ENCODE results near the gene CPLX3. TPM values are rescaled to one million over a fixed set of nuclear protein-coding genes. Genes with fewer than 3 reads are reported as not detected.
"Not testable (repeated sequence)": the region's sequence is repeated elsewhere in the genome, so short reads cannot be mapped to it uniquely, and the experiment has no call there.

CPLX3 gene
- under 1 TPM in 1 of 12 donors, not detected in 11; 0.11 TPM for polyA plus RNA-seq (ENCODE audit: insufficient read length in 12 of 12)
- long read RNA-seq, donor 1: 0 reads
- long read RNA-seq, donor 2: 0 reads
- long read RNA-seq, donor 3: 0 reads
- long read RNA-seq, donor 4: 0 reads
- long read RNA-seq, donor 5: 0 reads
- long read RNA-seq, donor 6: 0 reads
- long read RNA-seq, donor 7: 0 reads
- long read RNA-seq, donor 8: 0 reads
- long read RNA-seq, donor 9: 0 reads
- long read RNA-seq, donor 10: 0 reads
- long read RNA-seq, donor 11: 0 reads

- no peak for DNase-seq
Observed at GRCh38 chr15:74826364-74826819, at the start of gene CPLX3. CPLX3 (plus strand) TSS chr15:74826627; CDS start chr15:74826704, 77 bp downstream.

GRCh38 chr15:74776821-74777768, 49.3 kb upstream of the CPLX3 start:
- DNase-seq: no peak

- no peak for DNase-seq
Observed at GRCh38 chr15:74777769-74778598, 48.4 kb upstream of the CPLX3 start.

DNA sequence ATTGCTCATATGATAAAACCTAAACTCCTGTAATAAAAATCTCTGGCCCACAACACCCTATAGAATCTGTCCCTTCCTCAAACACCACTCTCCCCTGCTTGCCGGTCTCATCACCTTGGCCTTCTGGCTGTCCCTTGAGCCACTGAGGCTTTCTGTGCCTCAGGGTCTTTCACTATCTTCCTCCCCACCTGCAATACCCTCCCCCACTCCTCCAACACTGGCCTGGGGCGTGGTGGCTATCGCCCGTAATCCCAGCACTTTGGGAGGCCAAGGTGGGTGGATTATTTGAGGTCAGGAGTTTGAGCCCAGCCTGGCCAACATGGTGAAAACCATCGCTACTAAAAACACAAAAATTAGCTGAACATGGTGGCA, 47.8 kb upstream of the CPLX3 start:
- no peak for DNase-seq

DNA sequence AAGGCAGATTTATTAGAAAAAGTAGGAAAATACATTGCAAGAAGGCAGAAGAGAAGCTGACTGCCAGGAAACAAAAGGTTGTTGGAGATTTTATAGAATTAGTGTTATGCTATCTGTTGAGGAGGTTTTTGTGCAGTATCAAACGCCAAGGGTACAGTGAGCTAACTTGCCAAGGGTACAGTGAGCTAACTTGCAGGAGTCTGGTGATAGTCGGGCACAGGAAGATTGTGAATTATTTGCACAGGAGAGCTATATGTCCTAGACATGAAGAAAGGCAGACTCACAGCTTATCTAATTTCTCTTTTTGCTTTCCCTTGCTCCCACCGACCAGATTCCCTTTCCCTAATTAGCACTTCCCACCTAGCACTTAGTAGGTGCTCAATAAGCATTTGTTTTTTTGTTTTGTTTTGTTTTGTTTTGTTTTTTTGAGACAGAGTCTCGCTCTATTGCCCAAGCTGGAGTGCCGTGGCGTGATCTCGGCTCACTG, 47.2 kb upstream of the CPLX3 start:
- DNase-seq: no peak

DNA sequence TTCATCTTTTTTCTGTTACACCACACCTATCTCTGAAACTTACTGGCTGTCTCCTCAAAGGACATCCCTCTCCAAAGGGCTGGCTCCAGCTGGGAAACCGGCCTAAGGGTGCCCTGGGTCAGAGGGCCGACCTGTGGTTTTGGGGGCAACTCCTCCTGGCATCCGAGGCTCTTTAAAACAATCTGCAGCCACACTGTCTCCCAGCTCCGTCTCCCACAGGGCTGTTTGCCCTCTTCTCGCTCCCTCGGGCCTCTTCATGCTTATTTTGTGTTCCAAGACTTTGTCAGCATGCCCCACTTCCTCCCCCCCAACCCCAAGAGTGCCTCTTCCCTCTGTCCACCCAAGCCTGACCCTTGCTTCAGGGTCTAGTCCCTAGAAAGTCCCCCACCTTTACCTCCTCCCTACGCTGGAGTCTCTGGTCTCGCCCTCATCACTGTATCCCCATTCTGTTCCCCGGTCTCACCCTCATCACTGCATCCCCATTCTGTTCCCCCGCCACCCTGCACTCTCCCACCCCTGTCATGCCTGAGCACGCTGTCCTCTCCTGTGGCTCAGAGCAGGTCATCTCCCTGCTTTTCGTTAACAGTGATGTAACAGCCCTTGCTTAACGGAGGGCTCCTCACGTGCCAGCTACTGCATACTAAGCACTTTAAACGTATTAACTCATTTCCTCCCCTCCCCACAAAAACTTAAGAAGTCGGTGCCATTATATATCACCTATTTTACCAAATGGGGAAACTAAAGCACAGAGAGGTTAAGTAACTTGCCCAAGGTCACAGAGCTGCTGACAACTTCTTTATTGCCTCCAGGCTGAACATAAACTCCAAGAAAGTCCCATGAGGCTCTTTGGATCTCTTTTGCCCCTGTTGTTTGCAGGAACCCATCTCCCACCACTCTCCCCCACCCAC, 45.6 kb upstream of the CPLX3 start:
- no peak for DNase-seq

DNA sequence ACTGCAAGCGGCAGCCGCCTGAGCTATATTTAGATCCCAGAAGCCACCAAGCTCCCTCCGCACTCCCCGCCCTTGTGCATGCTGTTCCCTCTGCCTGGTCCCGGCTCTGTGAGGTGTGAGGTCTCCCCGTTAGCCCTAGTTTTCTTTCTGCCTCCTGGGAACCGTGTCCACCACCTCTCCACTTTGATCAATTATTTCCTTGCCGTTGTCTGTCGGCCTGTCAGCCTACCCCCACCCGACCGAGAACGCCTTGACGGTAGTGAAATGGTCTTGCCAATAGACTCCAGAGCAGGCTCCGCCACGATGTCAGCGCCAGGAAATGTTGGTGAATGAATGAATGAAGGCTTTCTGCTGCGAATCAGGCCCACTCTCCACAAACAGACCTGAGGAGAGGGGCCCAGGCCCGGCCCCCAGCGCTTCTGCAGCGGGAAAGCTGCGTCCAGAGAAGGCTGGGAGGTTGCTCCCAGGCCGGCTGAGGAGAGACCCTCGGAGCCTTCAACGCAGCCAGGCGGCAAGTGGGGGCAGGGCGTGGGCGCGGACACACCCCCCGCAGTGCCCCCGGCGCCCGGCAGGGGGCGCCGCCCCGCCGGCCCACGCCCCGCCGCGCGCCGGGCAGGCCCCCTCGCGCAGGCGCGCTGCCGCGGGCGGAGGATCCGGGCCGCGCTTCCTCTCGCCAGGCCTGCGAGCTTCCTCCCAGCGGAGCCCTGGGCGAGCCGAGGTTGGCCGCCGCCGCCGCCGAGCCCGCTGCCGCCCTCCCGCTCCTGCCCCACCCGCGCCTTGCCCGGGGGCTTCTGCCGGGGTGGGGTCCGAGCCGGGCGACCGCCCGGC, 44.8 kb upstream of the CPLX3 start, which contains the start of gene CSK:
Gene CSK, plus strand, starts transcription at position 650 of the 828 bp plus-strand sequence. CDS start 16,218 bp downstream, outside the sequence.
- DNase-seq: peak; percentile 65

DNA sequence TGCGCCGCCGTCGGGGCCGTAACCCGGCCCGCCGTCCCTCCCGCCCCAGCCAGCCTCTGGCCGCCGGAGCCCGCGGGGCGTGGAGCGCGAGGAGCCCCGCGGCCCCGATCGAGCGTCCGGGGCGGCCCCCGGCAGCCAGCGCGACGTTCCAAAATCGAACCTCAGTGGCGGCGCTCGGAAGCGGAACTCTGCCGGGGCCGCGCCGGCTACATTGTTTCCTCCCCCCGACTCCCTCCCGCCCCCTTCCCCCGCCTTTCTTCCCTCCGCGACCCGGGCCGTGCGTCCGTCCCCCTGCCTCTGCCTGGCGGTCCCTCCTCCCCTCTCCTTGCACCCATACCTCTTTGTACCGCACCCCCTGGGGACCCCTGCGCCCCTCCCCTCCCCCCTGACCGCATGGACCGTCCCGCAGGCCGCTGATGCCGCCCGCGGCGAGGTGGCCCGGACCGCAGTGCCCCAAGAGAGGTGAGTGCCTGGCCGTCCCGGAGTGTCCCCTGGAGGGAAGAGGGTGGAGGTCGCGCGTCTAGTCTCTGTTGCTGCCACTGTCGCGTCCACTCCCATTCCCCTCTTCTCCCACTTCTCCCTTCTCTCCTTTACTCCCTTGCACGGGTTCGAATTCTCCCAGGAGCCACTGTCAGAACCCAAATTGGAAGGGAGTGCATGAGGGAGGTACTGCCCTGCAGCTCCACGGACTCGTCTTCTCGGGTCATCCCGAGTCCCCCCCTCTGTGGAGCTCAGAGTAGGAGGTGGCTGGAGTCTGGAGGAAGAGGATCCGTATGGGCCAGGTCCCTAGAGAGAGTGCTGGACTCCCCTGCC, 44.0 kb upstream of the CPLX3 start:
- DNase-seq: no peak

- DNase-seq: no peak
Observed at GRCh38 chr15:74783072-74783807, 43.2 kb upstream of the CPLX3 start.

- DNase-seq: no peak
Observed at GRCh38 chr15:74783808-74784175, 42.6 kb upstream of the CPLX3 start.

DNA sequence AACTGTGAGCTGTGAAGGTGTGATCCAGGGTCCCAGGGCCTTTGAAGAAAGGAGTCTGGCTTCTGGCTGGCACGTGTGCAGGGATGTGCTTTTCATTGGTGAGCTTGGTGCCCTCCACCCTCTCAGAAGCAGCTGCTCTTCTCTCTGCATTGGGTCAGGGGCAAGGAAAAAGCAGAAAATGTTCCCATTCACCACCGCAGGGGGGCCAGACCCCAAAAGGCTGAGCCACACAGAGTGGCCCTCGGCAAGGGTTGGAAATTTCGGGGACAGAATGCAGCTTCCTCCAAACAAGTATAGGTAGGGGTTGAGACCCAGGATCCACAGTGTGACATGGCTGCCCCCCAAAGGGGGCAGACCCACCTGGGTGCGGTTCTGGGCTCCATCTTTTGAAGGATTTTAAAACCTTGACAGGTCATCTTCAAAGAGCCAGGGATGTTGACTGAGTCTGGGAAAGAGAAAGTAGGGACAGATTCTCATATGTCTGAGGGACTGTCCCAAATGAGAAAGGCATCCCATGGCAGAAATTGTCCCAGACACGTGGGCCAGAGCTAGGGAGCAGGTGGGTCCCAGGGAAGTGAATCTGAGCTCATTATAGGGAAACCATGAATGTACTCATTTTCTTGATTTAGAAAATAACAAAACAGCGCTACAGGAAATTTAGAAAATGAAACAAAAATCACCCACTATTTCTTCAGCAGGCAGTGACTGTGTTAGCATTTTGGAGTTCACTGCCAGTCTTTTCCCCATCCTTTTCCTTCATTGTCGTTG, 41.8 kb upstream of the CPLX3 start:
- no peak for DNase-seq

DNA sequence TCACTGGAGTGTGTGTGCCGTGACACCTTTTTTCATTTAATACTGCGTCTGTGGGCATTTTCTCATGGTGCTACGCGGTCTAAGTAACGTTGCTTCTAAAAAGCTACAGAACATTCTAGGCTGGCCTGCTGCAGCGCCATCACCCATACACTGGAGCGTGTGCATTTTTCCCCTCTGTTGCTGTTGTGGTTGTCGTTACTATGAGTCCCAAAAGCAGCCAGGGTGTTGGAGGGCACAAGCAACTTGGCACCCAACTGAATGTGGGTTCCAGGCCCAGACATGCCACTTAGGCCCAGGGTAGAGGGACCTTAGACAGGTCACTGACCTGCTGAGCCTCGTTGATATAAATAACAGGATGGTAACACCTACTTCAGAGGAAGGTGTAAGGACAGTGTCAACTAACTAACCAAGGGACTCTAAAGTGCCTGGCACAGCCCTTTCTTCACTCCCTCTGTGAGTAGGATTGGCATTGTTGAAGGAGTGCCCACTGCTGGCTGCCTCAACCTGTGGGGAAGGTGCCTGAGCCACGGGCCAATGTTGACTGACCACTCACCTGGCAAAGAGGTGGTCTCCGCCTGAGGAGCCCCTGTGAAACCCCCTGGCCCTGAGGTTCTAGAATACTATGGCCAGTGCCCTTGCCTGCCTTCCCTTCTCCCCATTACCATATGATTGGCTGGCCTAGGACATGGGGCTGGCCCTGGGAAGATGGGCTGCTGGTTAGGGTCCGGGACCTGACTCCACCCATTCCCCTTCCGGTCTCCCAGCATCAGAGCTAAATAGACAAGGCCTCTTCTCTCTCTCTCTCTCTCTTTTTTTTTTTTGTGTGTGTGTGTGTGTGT, 41.0 kb upstream of the CPLX3 start:
- DNase-seq: no peak

GRCh38 chr15:74786081-74786480, 40.3 kb upstream of the CPLX3 start:
- DNase-seq: not testable (repeated sequence)

- DNase-seq: no peak
Observed at GRCh38 chr15:74786551-74787165, 39.8 kb upstream of the CPLX3 start.

DNA sequence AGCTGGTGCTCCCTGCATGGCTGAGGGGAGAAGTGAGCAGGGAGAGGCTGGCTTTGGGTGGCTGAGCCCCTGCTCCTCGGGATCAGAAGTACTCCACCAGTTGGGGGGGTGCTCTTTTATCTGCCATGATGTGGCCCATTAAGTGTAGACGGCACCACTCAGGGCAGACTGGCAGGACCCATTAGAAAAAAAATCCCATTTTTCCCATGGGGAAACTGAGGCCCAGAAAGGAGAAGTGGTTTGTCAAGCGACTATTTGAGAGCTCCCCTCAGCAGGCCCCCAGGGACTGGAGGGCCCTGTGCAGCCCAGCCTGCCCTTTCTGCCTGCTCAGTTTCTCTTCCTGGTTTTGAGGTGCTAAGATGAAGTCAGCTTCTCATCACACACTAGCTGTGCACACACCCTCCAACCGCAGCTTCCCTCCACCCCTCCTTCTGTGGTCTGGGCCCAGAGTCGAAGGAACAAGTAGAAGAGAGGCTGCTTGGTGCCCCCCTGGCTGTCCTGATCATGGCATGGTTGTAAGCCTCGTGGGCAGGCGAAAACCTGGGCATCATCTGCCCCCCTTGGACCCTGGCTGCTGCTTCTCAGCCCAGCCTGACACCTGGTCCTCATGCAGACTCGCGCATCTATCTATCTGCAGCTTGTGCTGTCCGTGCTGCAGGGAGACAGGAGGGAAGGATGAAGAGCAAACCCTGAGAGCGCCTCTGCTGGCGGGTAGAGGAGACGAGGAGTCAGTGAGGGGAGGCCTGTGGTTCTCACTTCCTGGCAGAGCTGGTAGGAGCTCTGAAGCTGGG, 39.0 kb upstream of the CPLX3 start:
- no peak for DNase-seq

Data from muscle of arm (tissue), 14 donors.